Psoas muscle (tissue), 8 donors: ENCODE measurements around the gene HOXB9. TPM values are rescaled to one million over a fixed set of nuclear protein-coding genes. Genes with fewer than 3 reads are reported as not detected.

Source experiments
- ATAC-seq, 4 donors: fragments of 200-7000 bp; cut with Tn5 transposase; one replicate each; pipeline ENCODE4 v1.9.1; 2020; ENCODE audit warnings: moderate library complexity in 3 of 4, mild to moderate bottlenecking in 2 of 4
- DNase-seq, 2 donors: peaks; one replicate each; pipeline ENCODE4 v3.0.0-alpha.2; 2020
- H3K27ac ChIP-seq: fragments of 200-600 bp; one replicate; pipeline ENCODE4 v1.8.0; 2022
- H3K27me3 ChIP-seq, 3 donors: fragments of 200-600 bp in 1 of 3; one replicate each; pipeline versions ENCODE4 v1.6.1 to v1.8.0; 2013 to 2022; ENCODE audit warnings: low read length in 2 of 3, mild to moderate bottlenecking in 2 of 3, moderate library complexity in 1 of 3; ENCODE audit not compliant: insufficient read depth in 3 of 3
- H3K36me3 ChIP-seq, 2 donors: fragments of 200-600 bp in 1 of 2; one replicate each; pipeline versions ENCODE4 v1.6.1 to v1.8.0; 2013 to 2022; ENCODE audit warnings: low read depth in 1 of 2, mild to moderate bottlenecking in 1 of 2, moderate library complexity in 1 of 2; ENCODE audit not compliant: insufficient read depth in 1 of 2
- H3K4me1 ChIP-seq: fragments of 200-600 bp; one replicate; pipeline ENCODE4 v1.8.0; 2022
- H3K4me3 ChIP-seq: fragments of 200-600 bp; one replicate; pipeline ENCODE4 v1.8.0; 2022; ENCODE audit warnings: mild to moderate bottlenecking
- H3K9me3 ChIP-seq: fragments of 200-600 bp; one replicate; pipeline ENCODE4 v1.8.0; 2022
- CTCF ChIP-seq: fragments of 200-600 bp; IDR thresholded peaks from one replicate; pipeline ENCODE4 v1.8.0; 2022; ENCODE audit warnings: antibody characterized with exemption
- WGBS, 3 donors: extraction: QIAGEN DNeasy Blood & Tissue Kit; methylation state at CpG; one replicate each; pipeline versions ENCODE4 v1.1.6 to v1.1.7; 2013; 5-methylcytosine and 5-hydroxymethylcytosine counted together
- intact Hi-C, 2 donors: fragments of 100-400 bp; cut with DNase I; formaldehyde crosslinking; loops; one replicate each; pipeline versions ENCODE4 v1.11.0 to v1.14.2; 2022
- polyA plus RNA-seq, 3 donors: library from polyadenylated mRNA; stranded (reverse); fragments of 200-250 nt; gene quantifications; one replicate each; pipeline ENCODE4 v1.2.3, GENCODE V29; 2013
- total RNA-seq, 4 donors: library from RNA; stranded (reverse); fragmentation: NEBNext Ultra II Directional in 2 of 4; extraction: Animal tissue kit (Norgen Biotek cat#: 25700) in 2 of 4; gene quantifications; one replicate each; pipeline versions ENCODE4 v1.2.1 to v1.2.4, GENCODE V29; 2021 to 2023
- donor health status: healthy with polysubstance abuse.
- donor health status: DM: no; HTN: no; CAD: no; lungs with moderate emphysema.
- donor health status: Bipolar disorder and iron deficiency.
- donor health status: healthy.
- donor health status: DM: yes; HTN: yes; CAD: no.
- donor health status: DM: no; HTN: no; CAD: no.
- donor health status: DM: no; HTN: no; CAD: no.
- donor health status: DM: yes; HTN: yes; CAD: no.

HOXB9 gene
- total and polyA plus RNA-seq, 7 donors = 0.01 to 0.10 (median 0.03) TPM; not detected in 4

- intact Hi-C loops = no loop called here
- Histone ChIP-seq H3K9me3 (no peaks in the 10 kb centered on the region), H3K4me1 (peaks cover 17% of the 10 kb centered on the region), H3K27ac (peak overlapping the region; percentile 61), H3K4me3 (peak overlapping the region; percentile 77), H3K27me3 (peaks cover 0 to 99% (median 63%) of the 10 kb centered on the region in 3 donors), H3K36me3 (no peaks in the 10 kb centered on the region)
- DNase-seq (peak in 1 of 2 donors; percentile 30), ATAC-seq (peak in 2 of 4 donors; percentile 5 to 21)
- 2 to 3% (median 2%) methylated on average over 22 of the region's 22 CpGs for WGBS, 3 donors
- TF ChIP-seq CTCF = no peak
These were observed 14.9 kb downstream of the HOXB9 start for GRCh38 chr17:48611213-48611612.

GRCh38 chr17:48610282-48611211 is 15.6 kb downstream of the HOXB9 start, which contains the start of gene HOXB7:
TSS of gene HOXB7 (minus strand) at chr17:48611017. CDS start at chr17:48610918, 99 bp downstream.
- intact Hi-C loops = no loop called here
- no peak for TF ChIP-seq CTCF
- Histone ChIP-seq H3K27ac (peak within 1 kb of the TSS; percentile 61), H3K27me3 (peaks cover 0 to 99% (median 65%) of the 10 kb centered on the region in 3 donors), H3K9me3 (no peaks in the 10 kb centered on the region), H3K4me3 (peak within 1 kb of the TSS; percentile 77), H3K36me3 (no peaks in the 10 kb centered on the region), H3K4me1 (peaks cover 17% of the 10 kb centered on the region)
- DNase-seq (peak; percentile 83), ATAC-seq (peak; percentile 43 to 69 (median 52))
- WGBS, 3 donors = 1% methylated on average over 66 to 79 of the region's 79 CpGs

GRCh38 chr17:48609759-48610281 is 16.3 kb downstream of the HOXB9 start:
- no peaks in the 10 kb centered on the region for H3K36me3 ChIP-seq
- H3K27me3 ChIP-seq = peaks cover 0 to 100% (median 62%) of the 10 kb centered on the region in 3 donors
- intact Hi-C loops = no loop called here
- no peaks in the 10 kb centered on the region for H3K9me3 ChIP-seq
- TF ChIP-seq CTCF = no peak
- peaks cover 17% of the 10 kb centered on the region for H3K4me1 ChIP-seq
- WGBS, 3 donors = 5 to 14% (median 9%) methylated on average over 13 to 15 of the region's 15 CpGs
- DNase-seq (no peak), ATAC-seq (no peak)
- peak overlapping the region; percentile 77 for H3K4me3 ChIP-seq
- peak overlapping the region; percentile 61 for H3K27ac ChIP-seq

GRCh38 chr17:48609033-48609432 is 17.1 kb downstream of the HOXB9 start:
- Histone ChIP-seq H3K27me3 (peaks cover 0 to 100% (median 59%) of the 10 kb centered on the region in 3 donors), H3K4me3 (no peak overlapping the region), H3K27ac (no peak overlapping the region), H3K9me3 (no peaks in the 10 kb centered on the region), H3K4me1 (peaks cover 13% of the 10 kb centered on the region), H3K36me3 (no peaks in the 10 kb centered on the region)
- no peak for DNase-seq
- no peak for TF ChIP-seq CTCF
- ATAC-seq = no peak
- intact Hi-C loops = no loop called here
